OCI-LY7 (cell line): ENCODE measurements around the gene EPB41L1. TPM values are rescaled to one million over a fixed set of nuclear protein-coding genes. Genes with fewer than 3 reads are reported as not detected.
A peak's percentile ranks its signal among the peaks of the same experiment; 100 is the strongest.

Experiments used
- BruUV-seq: library from RNA; stranded (reverse); fragments of 400-500 nt; replicated peaks from 2 replicates; lab custom pipeline; 2021; lab: Mats Ljungman, UMichigan
- CTCF ChIA-PET: fragments of 300-600 bp; sonication (Branson Sonifier 250); formaldehyde crosslinking; loops from one replicate; lab custom pipeline; 2022; ENCODE audit warnings: antibody characterized with exemption; ENCODE audit not compliant: unreplicated experiment; lab: Charles Lee
- POLR2A ChIA-PET: fragments of 300-600 bp; sonication (Branson Sonifier 250); formaldehyde crosslinking; loops from one replicate; lab custom pipeline; 2022; ENCODE audit warnings: antibody characterized with exemption; lab: Charles Lee
- DNase-seq: peaks from one replicate; pipeline ENCODE4 v3.0.0-alpha.2; 2015; ENCODE audit warnings: low spot score
- H2AFZ ChIP-seq: fragments of 200-600 bp; sonication (generic), shearing (Covaris generic); 2 replicates; pipeline ENCODE4 v1.6.1; 2014; ENCODE audit warnings: mild to moderate bottlenecking, antibody characterized with exemption, low read length, moderate library complexity
- H3K27ac ChIP-seq: fragments of 200-600 bp; sonication (generic); 2 replicates; pipeline ENCODE4 v1.5.1; 2014; ENCODE audit warnings: mixed run types, low read depth, mild to moderate bottlenecking, moderate library complexity, low read length, inconsistent platforms; ENCODE audit not compliant: poor library complexity, severe bottlenecking
- H3K36me3 ChIP-seq: fragments of 200-600 bp; sonication (generic); 2 replicates; pipeline ENCODE4 v1.6.1; 2014; ENCODE audit warnings: mild to moderate bottlenecking, antibody characterized with exemption, low read length, moderate library complexity, mixed read lengths; ENCODE audit not compliant: insufficient read depth
- H3K4me1 ChIP-seq: fragments of 200-600 bp; sonication (generic); 2 replicates; pipeline ENCODE4 v1.5.1; 2014; ENCODE audit warnings: mild to moderate bottlenecking, low read length; ENCODE audit not compliant: insufficient read depth, poor library complexity, severe bottlenecking
- H3K4me2 ChIP-seq: fragments of 200-600 bp; sonication (generic); 2 replicates; pipeline ENCODE4 v1.6.1; 2014; ENCODE audit warnings: mild to moderate bottlenecking, low read length
- H3K4me3 ChIP-seq: fragments of 200-600 bp; sonication (generic); 2 replicates; pipeline ENCODE4 v1.5.1; 2014; ENCODE audit warnings: mild to moderate bottlenecking, low read depth, low read length; ENCODE audit not compliant: poor library complexity, severe bottlenecking
- H3K79me2 ChIP-seq: fragments of 200-600 bp; sonication (generic); 2 replicates; pipeline ENCODE4 v1.6.1; 2016; ENCODE audit warnings: low read depth, mild to moderate bottlenecking, low read length, moderate library complexity, mixed read lengths; ENCODE audit not compliant: insufficient read depth
- H3K9me2 ChIP-seq: fragments of 200-600 bp; sonication (generic); 2 replicates; pipeline ENCODE4 v1.6.1; 2016; ENCODE audit warnings: mild to moderate bottlenecking, low read length, mixed read lengths; ENCODE audit not compliant: insufficient read depth
- H3K9me3 ChIP-seq: fragments of 200-600 bp; sonication (generic); 2 replicates; pipeline ENCODE4 v1.6.1; 2014; ENCODE audit warnings: mild to moderate bottlenecking, mixed run types, low read length, mixed read lengths
- H4K20me1 ChIP-seq: fragments of 200-600 bp; sonication (generic); 2 replicates; pipeline ENCODE4 v1.6.1; 2014; ENCODE audit warnings: mild to moderate bottlenecking, antibody characterized with exemption, low read length, moderate library complexity, mixed read lengths; ENCODE audit not compliant: insufficient read depth
- CTCF ChIP-seq: fragments of 200-600 bp; sonication (generic); conservative IDR thresholded peaks from 2 replicates; pipeline ENCODE4 v1.5.1; 2014; ENCODE audit warnings: mild to moderate bottlenecking, antibody characterized with exemption, low read length, moderate library complexity, mixed read lengths
- EZH2phosphoT487 ChIP-seq: fragments of 200-600 bp; sonication (generic); IDR thresholded peaks from 2 replicates; pipeline ENCODE4 v1.6.1; 2018; ENCODE audit warnings: low read depth, borderline replicate concordance, mild to moderate bottlenecking, mixed run types, antibody characterized with exemption, low read length, moderate library complexity, mixed read lengths
- intact Hi-C: fragments of 100-400 bp; cut with micrococcal nuclease; formaldehyde crosslinking; loops from one replicate; pipeline ENCODE4 v1.10.0; 2022; ENCODE audit not compliant: unreplicated experiment
- total RNA-seq, 2 experiments: library from RNA; depleted of rRNA in 1 of 2; stranded (reverse); fragments of >200 nt in 1 of 2; shearing (Covaris generic) in 1 of 2; gene quantifications; 2 replicates each; pipeline ENCODE4 v1.2.3, GENCODE V29; 2014 to 2022

Gene EPB41L1
- total RNA-seq, 2 experiments from 2014 or later = 0.54 to 1.6 TPM

GRCh38 chr20:36235892-36236785 lies 81.6 kb downstream of the EPB41L1 start, which contains the start of gene AAR2:
TSS of gene AAR2 (plus strand) at chr20:36236478. CDS start at chr20:36239869, 3,391 bp downstream.
- peak; percentile 86 for DNase-seq
- peak within 1 kb of the TSS; percentile 26 for H3K27ac ChIP-seq
- H3K4me3 ChIP-seq = peak within 1 kb of the TSS; percentile 85
- peaks cover 32% of the 10 kb centered on the region for H3K36me3 ChIP-seq
- H4K20me1 ChIP-seq = no peaks in the 10 kb centered on the region
- intact Hi-C loops = no loop called here
- H2AFZ ChIP-seq = peak within 1 kb of the TSS; percentile 100
- H3K9me2 ChIP-seq = no peaks in the 10 kb centered on the region
- ChIA-PET POLR2A (interaction anchor here (0.6 to 1.7 kb wide), 3 partner anchors 9 to 825 kb away, joined by 3 read pairs; no protein-coding TSS in a partner anchor), CTCF (interaction anchor here (0.9 kb wide), 1 partner anchor 203 kb away, joined by 3 read pairs; no protein-coding TSS in a partner anchor)
- H3K9me3 ChIP-seq = no peaks in the 10 kb centered on the region
- H3K4me1 ChIP-seq = peaks cover 16% of the 10 kb centered on the region
- H3K4me2 ChIP-seq = peak within 1 kb of the TSS; percentile 93
- TF ChIP-seq EZH2phosphoT487 = no peak
- TF ChIP-seq CTCF = no peak
- H3K79me2 ChIP-seq = peaks cover 34% of the 10 kb centered on the region
- BruUV-seq = no TSS peak

GRCh38 chr20:36236786-36237121 lies 82.2 kb downstream of the EPB41L1 start:
- Histone ChIP-seq H3K79me2 (peaks cover 39% of the 10 kb centered on the region), H2AFZ (peak overlapping the region; percentile 100)
- POLR2A ChIA-PET = interaction anchor here (0.9 to 1.7 kb wide), 2 partner anchors 10 to 826 kb away, joined by 3 read pairs; no protein-coding TSS in a partner anchor

More at GRCh38 chr20:36236786-36237121, 82.2 kb downstream of the EPB41L1 start:
- Histone ChIP-seq H3K9me2 (no peaks in the 10 kb centered on the region), H3K9me3 (no peaks in the 10 kb centered on the region), H4K20me1 (no peaks in the 10 kb centered on the region), H3K4me2 (peak overlapping the region; percentile 93), H3K4me1 (peaks cover 16% of the 10 kb centered on the region), H3K4me3 (peak overlapping the region; percentile 85), H3K27ac (peak overlapping the region; percentile 26), H3K36me3 (peaks cover 38% of the 10 kb centered on the region)
- BruUV-seq = TSS peak; percentile 80
- no peak for TF ChIP-seq EZH2phosphoT487
- no peak for TF ChIP-seq CTCF
- CTCF ChIA-PET = interaction anchor here (0.9 kb wide), 1 partner anchor 203 kb away, joined by 3 read pairs; no protein-coding TSS in a partner anchor
- intact Hi-C loops = no loop called here
- DNase-seq = no peak
